HG02938 (cell line): ENCODE data around the gene IQSEC3.

Experiments used
- ATAC-seq: cut with Tn5 transposase; IDR thresholded peaks from one replicate; pipeline ENCODE4 v1.9.1; 2021; ENCODE audit warnings: mild to moderate bottlenecking, moderate library complexity; ENCODE audit not compliant: unreplicated experiment

Gene IQSEC3

DNA sequence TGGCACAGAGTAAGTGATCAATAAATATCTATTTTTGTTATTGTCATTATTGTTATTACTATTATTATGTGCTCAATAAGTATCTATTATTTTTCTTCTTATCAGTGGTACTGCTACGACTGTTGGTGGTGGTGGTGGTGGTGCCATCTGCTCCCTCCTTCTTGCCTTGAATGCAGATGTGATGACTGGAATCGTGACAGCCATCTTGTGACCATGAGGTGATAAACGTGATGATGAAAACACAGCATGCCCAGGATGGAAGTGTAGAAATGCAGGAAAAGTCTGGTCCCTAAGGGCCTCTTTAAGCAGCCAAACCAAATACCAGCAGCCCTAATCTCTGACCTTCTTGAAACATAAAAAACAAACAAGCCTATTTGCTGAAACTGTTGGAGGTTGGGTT is 125.0 kb downstream of the IQSEC3 start:
- ATAC-seq = no peak

DNA sequence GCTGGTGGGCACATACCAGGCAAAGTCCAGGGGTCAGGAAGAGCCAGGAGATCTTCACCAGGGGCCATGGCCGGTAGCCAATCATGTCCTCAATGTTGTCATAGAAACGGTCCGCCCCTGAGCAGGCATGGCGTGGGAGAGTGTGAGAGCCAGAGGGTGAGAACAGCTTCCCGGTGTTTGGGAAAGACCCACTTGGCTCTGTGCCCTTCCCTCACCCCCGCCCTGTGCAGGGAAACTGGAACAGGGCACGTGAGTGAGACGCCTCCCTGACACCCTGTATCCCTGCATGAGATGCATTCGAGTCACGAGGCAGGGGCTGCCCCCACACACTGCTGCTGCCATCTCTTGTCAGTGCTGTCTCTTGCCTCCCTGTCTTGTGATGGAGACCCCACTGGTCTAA is 126.7 kb downstream of the IQSEC3 start:
- no peak for ATAC-seq

DNA sequence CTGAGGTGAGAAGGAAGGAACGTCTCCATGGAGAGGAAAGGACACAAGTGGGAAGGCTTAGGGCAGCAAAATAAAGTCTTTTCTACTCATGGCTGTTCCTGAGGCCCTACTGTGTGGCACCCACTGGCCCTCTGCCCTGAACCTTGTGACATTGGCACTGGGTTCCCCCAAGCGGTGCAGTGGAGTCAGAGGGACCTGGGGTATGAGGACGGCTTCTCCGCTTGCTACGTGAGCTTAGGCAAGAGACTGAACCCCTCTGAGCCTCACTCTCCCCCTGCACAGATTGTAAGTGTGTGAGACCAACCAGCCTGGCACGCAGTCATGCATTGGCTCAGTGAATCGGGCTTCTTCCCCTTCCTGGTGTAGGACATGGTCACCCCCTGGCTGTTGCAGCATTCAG is 127.7 kb downstream of the IQSEC3 start:
- no peak for ATAC-seq

DNA sequence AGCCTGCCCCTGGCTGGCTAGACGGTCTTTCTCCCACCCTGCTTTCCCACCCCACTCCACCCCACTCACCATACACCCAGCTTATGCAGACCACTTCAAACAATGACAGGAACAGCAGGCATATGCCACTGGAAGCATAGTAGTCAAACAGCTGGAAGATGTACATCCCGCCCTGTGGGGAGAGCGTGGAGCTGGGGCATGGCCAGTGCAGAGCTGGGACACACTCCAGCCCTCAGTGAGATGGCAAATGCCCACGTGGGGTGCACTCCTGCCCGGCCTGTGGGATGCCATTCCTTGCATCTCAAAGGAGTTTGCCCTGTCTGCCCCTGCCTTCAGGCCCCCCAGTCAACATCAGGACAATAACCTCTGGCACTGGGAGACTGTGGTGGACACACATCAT is 128.6 kb downstream of the IQSEC3 start:
- no peak for ATAC-seq

DNA sequence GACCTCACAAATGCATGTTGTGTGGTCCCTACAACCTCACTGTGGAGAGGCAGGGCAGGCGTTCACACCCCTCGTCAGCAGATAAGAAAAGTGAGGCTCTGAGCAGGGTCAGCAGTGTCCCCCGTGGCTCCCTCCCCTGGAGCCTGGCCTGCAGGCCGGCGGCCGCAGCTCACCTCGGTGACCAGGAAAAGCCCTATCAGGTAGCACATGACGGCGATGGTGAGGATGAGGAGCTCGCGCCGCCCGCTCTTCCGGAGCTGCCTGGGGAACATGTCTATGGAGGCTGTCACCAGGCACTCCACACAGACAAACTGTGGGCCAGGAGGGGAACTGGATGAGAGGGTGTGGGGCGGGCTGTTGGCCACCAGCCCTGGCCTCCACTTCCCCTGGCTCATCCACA is 129.4 kb downstream of the IQSEC3 start:
- no peak for ATAC-seq

DNA sequence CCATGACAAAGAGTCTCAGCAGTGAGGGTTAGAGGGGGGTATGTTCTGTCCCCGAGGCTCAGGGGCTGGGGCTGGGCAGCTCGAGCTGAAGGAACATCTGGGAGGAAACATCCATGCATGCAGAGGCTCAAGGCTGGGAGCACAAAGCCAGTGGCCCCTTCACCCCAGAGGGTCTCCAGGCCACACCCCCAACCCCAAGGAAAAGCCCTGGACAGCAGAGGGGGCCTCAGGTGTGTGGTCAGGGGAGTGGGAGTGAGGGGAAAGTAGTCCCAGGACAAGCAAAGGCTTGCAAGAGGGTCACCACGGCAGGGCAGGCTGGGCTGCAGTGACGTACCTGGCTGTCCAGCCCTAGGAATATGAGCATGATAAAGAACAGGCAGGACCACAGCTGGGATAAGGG is 129.9 kb downstream of the IQSEC3 start:
- no peak for ATAC-seq

DNA sequence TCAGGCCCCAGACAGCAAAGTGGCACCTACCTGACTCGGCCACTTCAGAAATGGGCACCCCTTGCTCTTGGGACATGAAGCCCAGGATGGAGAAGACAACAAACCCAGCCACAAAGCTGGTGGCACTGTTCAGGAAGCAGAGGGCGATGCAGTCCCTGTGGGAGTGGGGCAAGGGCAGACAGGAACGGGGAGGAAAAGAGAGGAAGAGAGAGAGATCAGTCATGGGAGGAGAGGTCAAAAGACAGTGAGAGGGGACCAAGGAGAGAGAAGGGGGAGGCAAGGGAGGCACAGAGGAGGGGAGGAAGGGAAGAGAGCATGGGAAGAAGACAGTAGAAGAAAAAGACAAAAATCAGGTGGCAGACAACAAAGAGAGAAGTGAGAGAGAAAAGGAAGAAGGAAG is 130.8 kb downstream of the IQSEC3 start:
- ATAC-seq = no peak

DNA sequence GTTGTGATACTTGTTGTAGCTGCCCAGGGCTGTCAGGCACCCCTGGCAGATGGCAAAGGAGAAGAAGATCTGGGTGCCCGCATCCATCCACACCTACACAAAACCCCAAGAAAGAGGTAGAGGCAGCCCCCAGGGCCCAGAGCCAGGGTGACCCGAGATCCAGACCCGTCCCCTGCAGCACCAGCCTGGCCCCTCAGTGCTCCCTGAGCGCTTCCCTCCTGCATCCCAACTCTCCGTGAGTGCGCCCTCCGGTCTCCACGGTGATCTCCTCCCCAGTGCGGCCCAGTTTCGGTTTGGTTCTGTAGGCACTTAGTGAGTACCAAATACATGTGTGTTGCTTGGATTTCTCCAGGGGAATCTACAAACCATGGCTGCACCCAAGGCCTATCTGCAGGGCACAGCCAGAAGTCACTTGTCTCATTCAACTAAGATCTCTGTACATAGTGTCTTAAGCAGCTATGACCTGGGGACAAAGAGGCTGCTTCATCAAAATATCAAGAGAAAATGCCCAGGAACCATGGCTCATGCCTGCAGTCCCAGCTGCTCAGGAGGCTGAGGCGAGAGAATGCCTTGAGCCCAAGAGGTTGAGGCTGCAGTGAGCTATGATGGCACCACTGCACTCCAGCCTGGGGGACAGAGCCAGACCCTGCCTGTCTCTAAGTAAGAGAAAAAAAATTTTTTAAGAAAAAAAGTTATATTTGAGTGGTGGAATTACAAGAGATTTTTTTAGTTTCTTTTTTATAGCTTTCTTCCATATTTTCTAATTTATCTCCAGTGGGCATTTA is 131.5 kb downstream of the IQSEC3 start:
- ATAC-seq = no peak

DNA sequence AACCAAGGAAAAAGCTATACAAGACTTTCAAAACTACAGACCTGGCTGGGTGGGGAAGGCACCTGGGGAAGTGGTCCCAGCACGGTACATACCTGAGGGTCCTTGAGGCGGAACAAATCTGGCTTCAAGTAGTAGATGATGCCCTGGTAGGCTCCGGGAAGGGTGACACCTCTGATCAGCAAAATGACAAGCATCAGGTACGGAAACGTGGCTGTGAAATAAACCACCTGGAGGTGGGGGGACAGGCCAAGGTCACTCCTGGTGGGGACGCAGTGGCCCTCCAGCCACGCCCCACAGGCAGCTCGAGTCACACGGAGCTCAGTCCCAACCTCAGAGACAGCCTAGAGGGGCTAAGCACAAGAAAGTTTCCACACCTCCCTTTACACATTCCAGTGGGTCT is 132.1 kb downstream of the IQSEC3 start:
- ATAC-seq = no peak

DNA sequence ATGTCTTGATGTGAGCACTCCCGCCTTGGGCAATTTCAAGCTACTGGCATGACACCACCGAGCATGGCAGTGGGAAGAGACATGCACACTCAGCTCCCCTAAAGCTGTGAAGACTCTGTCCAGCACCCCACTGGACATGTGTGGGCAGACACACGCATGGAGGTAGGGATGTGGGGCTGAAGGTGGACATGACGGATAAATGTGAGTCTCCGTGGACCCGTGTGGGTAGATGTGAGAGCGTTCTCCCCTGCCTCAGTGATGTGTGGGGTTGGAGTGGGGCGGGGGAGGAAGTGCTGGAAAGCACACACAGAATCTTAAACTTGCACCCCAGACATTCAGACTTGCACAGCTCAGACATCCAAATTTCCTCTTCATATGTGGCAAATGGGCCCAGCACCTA is 134.8 kb downstream of the IQSEC3 start:
- ATAC-seq = no peak

DNA sequence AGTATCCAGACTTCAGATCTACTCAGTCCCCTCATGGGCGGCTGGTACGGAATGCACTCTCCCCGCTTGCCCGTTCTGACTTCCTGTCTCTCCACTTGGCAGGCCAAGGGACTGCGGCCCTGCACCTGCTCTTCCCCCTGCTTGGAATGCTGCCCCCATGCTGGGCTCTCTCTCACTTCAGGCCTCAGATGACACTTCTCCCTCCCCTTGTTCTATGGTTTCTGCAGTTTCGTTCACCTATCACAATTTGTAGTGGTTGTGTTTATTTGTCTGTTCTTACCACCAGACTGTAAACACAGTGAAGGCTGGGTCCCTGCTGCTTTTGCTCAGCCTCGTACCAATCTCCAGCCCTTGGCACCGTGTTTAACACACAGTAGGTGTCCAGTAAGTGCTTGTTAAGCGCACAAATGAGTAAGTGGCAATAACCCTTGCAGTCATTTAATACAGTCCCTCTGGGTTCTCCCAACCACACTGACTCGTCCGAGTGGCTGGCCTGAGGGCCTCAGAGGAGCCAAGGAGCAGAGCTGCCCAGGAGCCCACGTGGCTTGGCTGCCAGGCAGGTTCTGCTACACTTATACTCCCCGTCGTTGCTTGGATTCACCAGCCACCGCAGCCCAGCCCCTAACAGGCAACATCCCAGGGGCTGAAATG is 135.6 kb downstream of the IQSEC3 start:
- ATAC-seq = no peak

DNA sequence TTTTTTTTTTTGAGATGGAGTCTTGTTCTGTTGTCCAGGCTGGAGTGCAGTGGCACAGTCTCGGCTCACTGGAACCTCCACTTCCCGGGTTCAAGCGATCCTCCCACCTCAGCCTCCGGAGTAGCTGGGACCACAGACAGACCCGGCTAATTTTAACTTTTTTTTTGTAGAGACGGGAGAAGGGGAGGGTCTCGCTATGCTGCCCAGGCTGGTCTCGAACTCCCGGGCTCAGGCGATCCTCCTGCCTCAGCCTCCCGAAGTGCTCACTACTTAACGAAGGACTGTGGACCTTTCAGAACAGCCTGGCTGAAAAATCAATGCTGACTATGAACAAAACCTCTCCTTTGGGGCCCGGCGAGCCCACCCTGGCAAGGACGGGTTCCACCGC is 136.5 kb downstream of the IQSEC3 start:
- ATAC-seq = no peak

DNA sequence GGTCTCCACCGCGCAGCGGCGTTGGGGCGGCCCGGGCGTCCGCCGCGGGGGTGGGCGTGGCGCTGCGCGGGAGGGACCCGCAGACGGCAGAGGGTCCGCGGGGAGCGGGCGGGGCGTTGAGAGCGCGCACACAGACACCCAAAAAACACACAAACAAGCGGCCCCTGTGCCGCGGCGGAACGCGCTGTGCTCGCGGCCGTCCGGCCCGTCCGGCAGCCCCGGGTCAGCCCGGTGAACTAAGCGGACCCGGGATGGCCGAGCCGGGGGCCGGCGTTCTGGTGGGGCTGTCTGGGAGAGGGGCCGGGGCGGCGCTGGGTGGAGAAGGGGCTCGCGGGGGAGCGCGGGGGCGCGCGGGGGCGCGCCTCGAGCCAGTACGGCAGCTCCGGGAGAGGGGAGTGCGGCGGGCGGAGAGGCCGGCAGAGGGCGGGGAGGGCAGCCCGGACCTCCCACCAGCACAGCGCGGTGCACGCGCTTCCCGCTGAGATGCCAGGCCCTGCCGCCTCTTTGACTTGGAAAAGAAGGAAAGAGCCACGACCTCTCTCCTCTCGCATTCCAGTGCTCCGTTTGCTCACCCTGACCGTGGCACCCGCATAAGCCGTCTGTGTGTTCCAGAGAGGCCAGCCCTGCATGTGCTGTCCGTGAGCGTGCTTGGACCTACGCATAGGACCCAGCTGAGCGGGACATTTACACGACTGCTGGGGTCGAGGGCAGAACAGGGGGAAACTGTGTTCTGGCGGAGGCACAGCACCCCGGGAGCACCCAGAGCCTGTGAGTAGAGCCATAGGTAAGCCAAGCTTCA is 137.1 kb downstream of the IQSEC3 start:
- no peak for ATAC-seq

DNA sequence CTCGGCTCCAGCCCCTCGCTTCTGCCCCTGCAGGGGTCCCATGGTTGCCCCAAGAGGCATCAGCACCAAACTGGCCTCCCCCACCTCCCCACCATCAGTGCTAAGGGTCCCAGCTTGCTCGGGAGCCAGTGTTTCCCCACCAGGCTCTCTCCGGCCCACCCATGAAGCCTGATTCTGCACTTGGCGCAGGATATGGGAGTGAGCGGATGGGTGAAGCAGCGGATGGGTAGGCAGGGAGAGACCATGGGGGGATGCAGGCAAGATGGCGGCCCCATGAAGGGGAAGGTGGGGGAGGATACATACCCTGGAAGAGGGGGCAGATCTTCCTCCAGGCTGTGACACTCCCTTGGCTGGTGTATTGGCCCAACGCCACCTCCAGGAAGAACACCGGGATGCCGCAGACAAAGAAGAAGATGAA is 137.7 kb downstream of the IQSEC3 start:
- no peak for ATAC-seq

DNA sequence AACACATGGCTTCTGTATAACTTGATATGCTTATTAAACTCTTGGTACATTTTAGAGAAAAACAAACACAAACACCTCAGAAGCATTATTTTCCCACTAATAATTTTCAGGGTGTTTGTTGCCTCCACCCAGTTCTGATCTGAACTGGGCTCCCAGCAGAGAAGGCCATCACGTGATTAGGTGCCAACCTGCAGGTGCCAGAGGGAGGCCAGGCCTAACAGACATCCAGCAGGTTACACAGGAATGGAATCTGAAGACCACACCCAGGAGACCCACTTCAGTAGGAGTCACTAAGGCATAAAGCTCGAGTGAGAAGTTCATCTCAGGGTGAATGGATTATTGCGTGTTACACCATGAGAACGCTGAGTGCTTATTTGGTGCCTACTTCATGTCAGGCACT is 138.5 kb downstream of the IQSEC3 start:
- no peak for ATAC-seq

DNA sequence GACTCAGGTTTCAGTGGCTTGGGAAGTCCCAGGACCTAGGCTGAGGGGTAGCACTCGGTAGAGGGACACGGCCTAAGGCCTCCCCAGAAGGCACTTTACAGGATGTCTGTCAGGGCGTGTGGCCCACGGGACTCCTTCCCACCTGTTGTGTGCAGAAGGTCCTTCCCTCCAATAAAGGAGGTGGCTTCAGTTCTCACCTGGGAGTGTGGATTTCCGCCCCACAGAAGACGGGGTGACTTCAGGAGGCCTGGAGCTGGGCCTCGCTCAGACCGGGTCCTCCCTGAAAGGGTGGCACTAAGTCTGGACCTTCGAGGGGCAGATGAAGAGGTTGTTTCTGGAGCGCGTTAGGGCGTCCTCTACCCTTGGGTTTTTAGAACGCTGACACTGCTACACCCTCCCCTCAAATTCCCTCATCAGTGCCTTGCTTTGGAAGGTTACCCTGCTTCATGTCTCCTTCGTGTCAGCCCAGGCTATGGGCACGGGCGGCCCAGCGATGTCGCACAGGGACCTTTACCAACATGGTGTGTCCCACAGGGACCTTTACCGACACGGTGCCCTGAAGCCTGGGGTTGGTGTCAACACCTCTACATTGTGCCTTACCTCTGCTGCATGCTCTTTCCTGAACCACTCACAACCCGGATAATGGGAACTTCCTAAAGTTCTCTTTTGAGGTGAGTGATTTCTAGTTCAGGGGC is 140.3 kb downstream of the IQSEC3 start:
- no peak for ATAC-seq

DNA sequence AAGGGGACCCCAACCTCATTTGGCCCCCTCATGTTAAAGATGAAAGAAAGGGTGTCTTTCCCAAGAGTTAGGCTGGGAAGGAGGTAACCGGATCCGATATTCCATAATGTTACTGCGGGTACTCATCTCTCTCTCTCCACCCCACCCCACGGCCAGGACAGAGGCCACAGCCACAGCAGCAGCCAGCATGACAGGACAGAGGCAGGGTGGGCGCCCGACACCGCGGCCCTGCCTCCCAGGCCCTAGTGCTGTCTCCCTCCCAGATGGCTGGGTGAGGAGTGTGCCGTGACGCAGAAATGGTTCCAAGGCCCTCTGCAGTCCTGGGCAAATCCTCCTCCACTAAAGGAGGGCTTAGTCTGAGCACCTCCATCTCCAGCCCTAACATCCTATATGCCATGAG is 141.2 kb downstream of the IQSEC3 start:
- ATAC-seq = no peak

DNA sequence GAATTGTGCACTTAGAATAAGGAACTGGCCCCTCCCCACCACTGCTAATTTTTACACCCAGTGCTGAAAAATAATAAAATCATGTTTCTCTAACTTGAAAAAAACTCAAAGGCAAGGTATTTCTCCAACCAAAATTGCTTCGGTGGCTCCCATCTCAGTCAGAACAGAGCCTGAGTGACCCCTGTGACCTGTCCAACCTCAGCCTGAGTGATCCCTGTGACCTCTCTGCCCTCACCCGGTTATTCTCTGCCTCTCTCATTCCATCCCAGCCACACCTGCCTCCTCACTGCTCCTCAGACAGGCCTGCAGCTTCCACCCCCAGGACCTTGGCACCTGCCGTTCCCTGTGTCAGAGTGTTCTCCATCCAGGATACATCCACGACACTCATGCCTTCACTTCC is 142.2 kb downstream of the IQSEC3 start:
- ATAC-seq = no peak

DNA sequence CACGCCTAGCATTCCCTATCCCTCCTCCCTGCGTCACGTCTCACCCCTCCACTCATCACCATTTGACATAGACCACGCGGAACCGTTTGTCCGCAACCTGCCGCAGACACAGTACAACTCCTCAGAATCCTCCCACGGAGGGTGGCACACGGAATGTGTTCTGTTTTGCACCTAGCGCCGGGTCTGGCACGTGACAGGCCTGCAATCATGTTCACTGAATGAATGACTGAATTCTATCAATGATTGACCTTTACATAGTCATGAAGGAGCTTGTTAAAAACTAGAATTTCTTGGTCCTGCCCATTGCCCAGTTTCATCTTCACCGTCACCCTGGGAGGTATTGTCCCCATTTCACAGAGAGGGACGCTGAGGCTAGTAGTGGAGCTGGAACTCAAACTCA is 142.7 kb downstream of the IQSEC3 start:
- no peak for ATAC-seq

DNA sequence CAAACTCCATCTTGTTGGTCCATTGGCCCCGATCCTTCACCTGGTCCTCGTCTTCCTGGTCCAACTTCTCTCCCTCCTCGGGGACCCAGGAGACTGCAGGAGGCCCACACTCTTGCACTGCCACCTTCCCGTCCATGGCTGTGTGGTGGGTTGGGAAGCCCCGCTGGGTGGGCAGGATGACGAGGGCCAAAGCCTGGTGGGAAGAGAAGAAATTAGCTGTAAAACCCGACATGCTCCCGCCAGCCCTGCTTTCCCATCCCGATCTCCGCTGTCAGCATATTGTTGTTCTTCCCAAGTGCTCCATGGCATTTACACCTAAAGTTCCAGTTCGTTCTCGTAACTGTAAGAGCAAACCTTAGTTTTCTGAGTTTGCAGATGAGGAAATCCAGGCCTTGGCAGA is 143.3 kb downstream of the IQSEC3 start:
- no peak for ATAC-seq
